GM12891 (cell line): ENCODE data around the gene NUDT4B.
"Not testable (repeated sequence)": the region's sequence is repeated elsewhere in the genome, so short reads cannot be mapped to it uniquely, and the experiment has no call there.

ENCODE experiments used
- PAX5 ChIP-seq: IDR thresholded peaks from 2 replicates; pipeline ENCODE4 v1.6.1; 2011; ENCODE audit warnings: low read length, moderate library complexity, mild to moderate bottlenecking; ENCODE audit not compliant: insufficient read depth, severe bottlenecking
- POLR2A ChIP-seq: IDR thresholded peaks from 2 replicates; pipeline ENCODE4 v1.6.1; 2011; ENCODE audit warnings: low read depth, low read length, control low read depth
- POLR2AphosphoS5 ChIP-seq: IDR thresholded peaks from 2 replicates; pipeline ENCODE4 v1.6.1; 2011; ENCODE audit warnings: low read depth, low read length, control low read depth
- SPI1 ChIP-seq: IDR thresholded peaks from 2 replicates; pipeline ENCODE4 v1.6.1; 2011; ENCODE audit warnings: low read depth, low read length, control low read depth
- TAF1 ChIP-seq: IDR thresholded peaks from 2 replicates; pipeline ENCODE4 v1.6.1; 2011; ENCODE audit warnings: low read depth, low read length, control low read depth

DNA sequence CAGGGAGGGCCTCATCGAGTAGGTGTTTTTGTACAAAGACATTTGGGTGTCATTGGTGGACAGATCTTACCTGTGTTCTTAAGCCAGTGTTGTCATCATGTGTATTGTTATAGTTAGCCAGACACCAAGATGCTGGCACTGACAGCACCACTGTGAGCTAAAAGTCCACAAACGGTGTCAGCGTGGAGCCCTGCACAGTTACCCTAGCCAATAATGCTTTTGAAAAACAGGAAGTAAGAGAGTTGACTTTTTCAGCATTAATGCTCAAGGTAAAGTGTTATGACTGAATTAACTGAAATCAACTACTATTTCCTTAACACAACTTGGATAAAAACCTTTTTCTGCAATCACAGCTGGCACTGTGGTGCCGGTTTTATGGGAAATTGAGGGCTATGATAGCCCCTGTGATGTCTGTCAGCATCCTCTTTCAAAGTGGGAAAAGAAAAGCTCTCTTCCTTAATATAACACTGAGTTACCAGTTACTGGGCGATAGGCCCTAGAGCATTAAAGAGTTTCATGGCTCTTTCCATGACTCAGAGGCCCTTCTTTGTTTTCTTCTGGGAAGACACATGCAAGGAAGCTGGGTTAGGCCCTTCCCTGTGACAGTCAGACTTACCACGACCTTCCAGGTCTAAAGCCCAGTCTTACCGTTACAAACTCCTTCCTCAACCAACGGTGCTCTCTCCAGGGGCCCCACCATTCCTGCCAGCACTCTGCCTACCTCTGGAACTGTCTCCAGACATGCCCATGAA is 37.6 kb upstream of the NUDT4B start:
- TF ChIP-seq POLR2A, POLR2AphosphoS5, PAX5, TAF1, SPI1: not testable (repeated sequence)
